ENCODE measurements around the gene SCD5. TPM values are rescaled to one million over a fixed set of nuclear protein-coding genes. Genes with fewer than 3 reads are reported as not detected.

SCD5 gene
- total and polyA plus RNA-seq, 2 of the 13 experiments (the other 11 are each of a cell fraction or from before 2014, with no cell fraction given), result not detected

- FAIRE-seq (no peak), DNase-seq (ENCODE audit: low spot score) (no peak), ATAC-seq (no peak)
- Histone ChIP-seq H3K9me3 (ENCODE audit: low read length) (no peaks in the 10 kb centered on the region), H3K4me1 (ENCODE audit: insufficient read depth, low read length) (no peaks in the 10 kb centered on the region), H3K4me3 (replicated peaks in 1 of 3; ENCODE audit: insufficient read depth in 1 of 3, low read depth in 2 of 3, low read length in 3 of 3) (no peak overlapping the region), H3K4me2 (ENCODE audit: low read depth, low read length) (no peak overlapping the region), H4K20me1 (ENCODE audit: insufficient read depth, low read length) (no peaks in the 10 kb centered on the region), H2AFZ (ENCODE audit: low read length) (no peak overlapping the region), H3K36me3 (replicated peaks in 1 of 2; ENCODE audit: control insufficient read depth in 1 of 2, insufficient read depth in 2 of 2, low read length in 2 of 2) (no peaks in the 10 kb centered on the region), H3K79me2 (ENCODE audit: insufficient read depth, low read length) (no peaks in the 10 kb centered on the region), H3K27me3 (ENCODE audit: control insufficient read depth in 1 of 2, insufficient read depth in 2 of 2, low read length in 2 of 2) (peaks cover 3 to 25% of the 10 kb centered on the region in 2 experiments), H3K9ac (ENCODE audit: insufficient read depth, low read depth, low read length) (no peak overlapping the region), H3K27ac (ENCODE audit: extremely low read length, insufficient read depth, low read length) (no peak overlapping the region)
- POLR2A ChIA-PET, result no interaction called here
- 3% methylated on average over 2 of the region's 2 CpGs for WGBS (ENCODE audit: low lambda C conversion rate)
- in situ Hi-C loops (cut with HindIII; ENCODE audit: extremely low pct_ligation_motif_present, low pct_unique_long_range_greater_than_20kb) (no loop called here), intact Hi-C loops (cut with micrococcal nuclease; ENCODE audit: unreplicated experiment) (no loop called here)
- TF ChIP-seq FOXP4 (CRISPR knock-in tag; IDR thresholded peaks at IDR 0.05), result no peak
- TF ChIP-seq ZNF432 (CRISPR knock-in tag; IDR thresholded peaks at IDR 0.05; ENCODE audit: borderline replicate concordance), result no peak
- no peak for TF ChIP-seq ZNF383 (CRISPR knock-in tag; IDR thresholded peaks at IDR 0.05; ENCODE audit: borderline replicate concordance)
- TF ChIP-seq AHDC1 (CRISPR knock-in tag; IDR thresholded peaks at IDR 0.05; ENCODE audit: borderline replicate concordance), result no peak
- no peak for TF ChIP-seq SAP130 (CRISPR knock-in tag; IDR thresholded peaks at IDR 0.05; ENCODE audit: low read depth)
- no peak for TF ChIP-seq ZNF740 (CRISPR knock-in tag; IDR thresholded peaks at IDR 0.05)
- no peak for TF ChIP-seq THAP11 (CRISPR knock-in tag; IDR thresholded peaks at IDR 0.05)
- TF ChIP-seq ZNF670 (CRISPR knock-in tag; IDR thresholded peaks at IDR 0.05; ENCODE audit: borderline replicate concordance), result no peak
- TF ChIP-seq SMAD3 (CRISPR knock-in tag; IDR thresholded peaks at IDR 0.05), result no peak
- no peak for TF ChIP-seq ZNF354B (CRISPR knock-in tag; IDR thresholded peaks at IDR 0.05)
- CTCF ChIA-PET (ENCODE audit: low intra/inter-chr PET ratio, low total read pairs), result no interaction called here
- no TSS peak for BruUV-seq (replicated peaks)
Observed at GRCh38 chr4:82802911-82803310, 4.3 kb upstream of the SCD5 start.
